H1 (cell line): ENCODE measurements around the gene TCL1A.

Experiments
- CHD1 ChIP-seq: IDR thresholded peaks from 2 replicates; pipeline ENCODE4 v1.6.1; 2012; ENCODE audit warnings: low read depth, low read length, improper control_type of control experiment
- CTCF ChIP-seq, 3 experiments: IDR thresholded peaks; 1 replicate in 2 of 3; 2 replicates in 1 of 3; pipeline versions ENCODE4 v1.5.1 to v1.6.1; 2011; ENCODE audit warnings: low read length in 3 of 3, mild to moderate bottlenecking in 3 of 3, inconsistent platforms in 2 of 3, low read depth in 1 of 3, moderate library complexity in 1 of 3; ENCODE audit not compliant: insufficient read depth in 1 of 3; ENCODE audit errors: control extremely low read depth in 1 of 3
- EGR1 ChIP-seq: IDR thresholded peaks from 2 replicates; pipeline ENCODE4 v1.6.1; 2011; ENCODE audit warnings: low read depth, low read length, borderline replicate concordance
- JUN ChIP-seq: IDR thresholded peaks from 2 replicates; pipeline ENCODE4 v1.6.1; 2011; ENCODE audit warnings: low read depth, mild to moderate bottlenecking, improper control_type of control experiment, low read length
- NRF1 ChIP-seq: IDR thresholded peaks from 2 replicates; pipeline ENCODE4 v1.6.1; 2011; ENCODE audit warnings: mild to moderate bottlenecking, low read depth, low read length, improper control_type of control experiment
- POLR2A ChIP-seq, 2 experiments: IDR thresholded peaks; 1 replicate in 1 of 2; 2 replicates in 1 of 2; pipeline ENCODE4 v1.6.1; 2011; ENCODE audit warnings: low read depth in 2 of 2, low read length in 2 of 2, mild to moderate bottlenecking in 2 of 2; ENCODE audit errors: control extremely low read depth in 1 of 2
- SIN3A ChIP-seq, 2 experiments: IDR thresholded peaks in 1 of 2; conservative IDR thresholded peaks in 1 of 2; 2 replicates each; pipeline ENCODE4 v1.6.1; 2011 to 2012; ENCODE audit warnings: low read length in 2 of 2, improper control_type of control experiment in 1 of 2, low read depth in 1 of 2, mild to moderate bottlenecking in 1 of 2
- TCF12 ChIP-seq: IDR thresholded peaks from 2 replicates; pipeline ENCODE4 v1.6.1; 2011; ENCODE audit warnings: low read depth, mild to moderate bottlenecking, low read length
- TEAD4 ChIP-seq: IDR thresholded peaks from 2 replicates; pipeline ENCODE4 v1.6.1; 2012; ENCODE audit warnings: low read depth, low read length, inconsistent platforms, mixed read lengths

- no peak for TF ChIP-seq CTCF (IDR thresholded peaks at IDR 0.05; ENCODE audit: control extremely low read depth in 1 of 3, insufficient read depth in 1 of 3, low read depth in 1 of 3, low read length in 3 of 3)
- TF ChIP-seq JUN = no peak
- no peak for TF ChIP-seq CHD1
- TF ChIP-seq EGR1 = no peak
- TF ChIP-seq SIN3A (conservative IDR thresholded peaks at IDR 0.05 in 1 of 2, IDR thresholded peaks at IDR 0.05 in 1 of 2; ENCODE audit: low read depth in 1 of 2, low read length in 2 of 2) = no peak
- no peak for TF ChIP-seq NRF1
- TF ChIP-seq TCF12 = no peak
- TF ChIP-seq TEAD4 = no peak
- TF ChIP-seq POLR2A (IDR thresholded peaks at IDR 0.05; ENCODE audit: control extremely low read depth in 1 of 2, low read depth in 2 of 2, low read length in 2 of 2) = no peak
Observed at GRCh38 chr14:95681153-95681552, 32.8 kb downstream of the TCL1A start.
